Measurements from ENCODE around the gene RFX4. TPM values are rescaled to one million over a fixed set of nuclear protein-coding genes. Genes with fewer than 3 reads are reported as not detected.

RFX4 gene
- total and polyA plus RNA-seq, 12 donors: 0.01 to 0.11 (median 0.11) TPM; not detected in 9

DNA sequence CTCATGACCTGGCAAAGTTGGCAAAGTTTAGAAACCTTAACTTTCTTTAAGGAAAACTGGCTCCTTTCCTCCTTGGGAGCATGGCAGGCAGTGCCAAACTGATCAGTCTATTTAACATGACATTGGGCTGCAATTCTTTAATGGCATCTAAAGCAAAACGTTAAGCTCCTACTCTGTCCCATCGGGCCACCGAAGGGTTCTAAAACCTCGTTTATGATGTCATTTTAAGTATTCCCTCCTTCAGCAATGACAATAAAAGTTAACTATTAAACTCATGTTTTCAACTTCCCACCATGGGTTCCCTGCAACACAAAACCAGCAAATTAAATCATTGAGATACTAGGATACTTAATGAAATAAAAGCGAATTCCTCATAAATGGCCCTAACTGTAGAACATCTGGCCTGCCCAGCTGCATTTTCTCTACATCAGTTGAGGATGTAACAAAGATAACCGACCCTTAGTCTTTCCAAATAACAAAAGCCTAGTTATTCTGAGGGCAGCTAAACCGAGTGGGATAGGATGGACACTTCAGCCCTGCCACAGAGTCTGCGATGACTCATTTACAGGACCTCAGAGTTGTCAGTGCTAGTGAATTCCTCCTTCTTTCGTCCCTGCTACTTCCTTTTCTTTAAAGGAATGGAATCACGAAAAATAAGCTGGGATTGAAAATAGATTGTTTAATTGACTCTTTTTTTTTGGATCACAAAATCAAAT lies 157.2 kb downstream of the RFX4 start:
- H3K9me3 ChIP-seq: no peaks in the 10 kb centered on the region
- H3K4me3 ChIP-seq: no peak overlapping the region
- TF ChIP-seq, protein P1, sequence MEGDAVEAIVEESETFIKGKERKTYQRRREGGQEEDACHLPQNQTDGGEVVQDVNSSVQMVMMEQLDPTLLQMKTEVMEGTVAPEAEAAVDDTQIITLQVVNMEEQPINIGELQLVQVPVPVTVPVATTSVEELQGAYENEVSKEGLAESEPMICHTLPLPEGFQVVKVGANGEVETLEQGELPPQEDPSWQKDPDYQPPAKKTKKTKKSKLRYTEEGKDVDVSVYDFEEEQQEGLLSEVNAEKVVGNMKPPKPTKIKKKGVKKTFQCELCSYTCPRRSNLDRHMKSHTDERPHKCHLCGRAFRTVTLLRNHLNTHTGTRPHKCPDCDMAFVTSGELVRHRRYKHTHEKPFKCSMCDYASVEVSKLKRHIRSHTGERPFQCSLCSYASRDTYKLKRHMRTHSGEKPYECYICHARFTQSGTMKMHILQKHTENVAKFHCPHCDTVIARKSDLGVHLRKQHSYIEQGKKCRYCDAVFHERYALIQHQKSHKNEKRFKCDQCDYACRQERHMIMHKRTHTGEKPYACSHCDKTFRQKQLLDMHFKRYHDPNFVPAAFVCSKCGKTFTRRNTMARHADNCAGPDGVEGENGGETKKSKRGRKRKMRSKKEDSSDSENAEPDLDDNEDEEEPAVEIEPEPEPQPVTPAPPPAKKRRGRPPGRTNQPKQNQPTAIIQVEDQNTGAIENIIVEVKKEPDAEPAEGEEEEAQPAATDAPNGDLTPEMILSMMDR (IDR thresholded peaks at IDR 0.05): no peak
- peak overlapping the region in 5 of 10 donors; percentile 48 to 72 (median 52) for H3K27ac ChIP-seq
- ATAC-seq (peak in 6 of 8 donors; percentile 36 to 74 (median 52)), DNase-seq (no peak)
- intact Hi-C loops (cut with DNase I): no loop called here
- H3K4me1 ChIP-seq: peaks cover 0 to 17% (median 8%) of the 10 kb centered on the region in 9 donors
- WGBS, 2 donors: 46 to 59% methylated on average over 10 of the region's 10 CpGs
- no peaks in the 10 kb centered on the region for H3K36me3 ChIP-seq
- peaks cover 0 to 15% (median 0%) of the 10 kb centered on the region in 7 donors for H3K27me3 ChIP-seq

DNA sequence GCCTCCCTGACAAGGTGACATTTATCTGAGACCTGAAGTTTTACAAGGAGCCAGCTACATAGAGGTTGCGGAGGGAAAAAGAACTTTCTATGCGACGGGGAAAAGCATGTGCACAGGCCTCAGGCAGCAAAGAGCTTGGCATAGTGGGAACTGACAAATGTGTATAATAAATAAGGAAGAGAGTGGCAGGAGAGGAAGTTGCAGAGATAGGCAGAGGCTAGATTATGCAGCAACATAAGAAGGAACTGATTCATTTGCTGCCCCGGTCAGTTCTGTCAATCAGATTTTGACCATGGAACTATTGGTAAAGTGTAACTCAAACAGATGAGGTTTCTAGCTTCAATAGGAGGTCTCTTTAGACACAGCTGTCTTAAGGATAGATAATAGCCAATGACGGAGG lies 158.0 kb downstream of the RFX4 start:
- H3K27ac ChIP-seq: no peak overlapping the region
- TF ChIP-seq, protein P1 (IDR thresholded peaks at IDR 0.05): no peak
- ATAC-seq (peak in 1 of 8 donors; percentile 44), DNase-seq (no peak)
- H3K9me3 ChIP-seq: no peaks in the 10 kb centered on the region
- H3K4me1 ChIP-seq: peaks cover 0 to 17% (median 8%) of the 10 kb centered on the region in 9 donors
- WGBS, 2 donors: 68 to 71% methylated on average over 5 of the region's 5 CpGs
- intact Hi-C loops (cut with DNase I): no loop called here
- peaks cover 0 to 17% (median 0%) of the 10 kb centered on the region in 7 donors for H3K27me3 ChIP-seq
- no peak overlapping the region for H3K4me3 ChIP-seq
- H3K36me3 ChIP-seq: no peaks in the 10 kb centered on the region

DNA sequence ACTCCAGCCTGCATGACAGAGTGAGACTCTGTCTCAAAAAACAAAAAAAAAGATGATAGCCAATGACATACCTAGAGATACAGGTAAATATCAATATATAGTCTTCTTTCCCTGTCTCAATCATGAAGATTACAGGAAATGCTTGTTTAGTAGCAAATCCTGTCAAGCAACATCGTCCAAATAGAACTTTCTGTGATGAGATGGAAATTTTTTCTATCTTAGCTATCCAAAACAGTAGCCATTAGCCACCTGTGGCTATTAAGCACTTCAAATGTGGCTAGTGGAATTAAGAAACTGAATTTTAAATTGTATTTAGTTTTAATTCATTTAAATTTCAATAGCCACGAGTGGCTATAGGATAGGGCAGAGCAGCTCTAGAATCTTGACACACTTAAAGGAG lies 158.4 kb downstream of the RFX4 start:
- DNase-seq: no peak
- no peaks in the 10 kb centered on the region for H3K9me3 ChIP-seq
- H3K27me3 ChIP-seq: peaks cover 0 to 17% (median 0%) of the 10 kb centered on the region in 7 donors
- H3K4me3 ChIP-seq: no peak overlapping the region
- peaks cover 0 to 17% (median 8%) of the 10 kb centered on the region in 9 donors for H3K4me1 ChIP-seq
- TF ChIP-seq, protein P1 (IDR thresholded peaks at IDR 0.05): no peak
- intact Hi-C loops (cut with DNase I): no loop called here
- 81 to 85% methylated on average over 2 of the region's 2 CpGs for WGBS, 2 donors
- ATAC-seq: no peak
- H3K36me3 ChIP-seq: no peaks in the 10 kb centered on the region
- H3K27ac ChIP-seq: no peak overlapping the region

DNA sequence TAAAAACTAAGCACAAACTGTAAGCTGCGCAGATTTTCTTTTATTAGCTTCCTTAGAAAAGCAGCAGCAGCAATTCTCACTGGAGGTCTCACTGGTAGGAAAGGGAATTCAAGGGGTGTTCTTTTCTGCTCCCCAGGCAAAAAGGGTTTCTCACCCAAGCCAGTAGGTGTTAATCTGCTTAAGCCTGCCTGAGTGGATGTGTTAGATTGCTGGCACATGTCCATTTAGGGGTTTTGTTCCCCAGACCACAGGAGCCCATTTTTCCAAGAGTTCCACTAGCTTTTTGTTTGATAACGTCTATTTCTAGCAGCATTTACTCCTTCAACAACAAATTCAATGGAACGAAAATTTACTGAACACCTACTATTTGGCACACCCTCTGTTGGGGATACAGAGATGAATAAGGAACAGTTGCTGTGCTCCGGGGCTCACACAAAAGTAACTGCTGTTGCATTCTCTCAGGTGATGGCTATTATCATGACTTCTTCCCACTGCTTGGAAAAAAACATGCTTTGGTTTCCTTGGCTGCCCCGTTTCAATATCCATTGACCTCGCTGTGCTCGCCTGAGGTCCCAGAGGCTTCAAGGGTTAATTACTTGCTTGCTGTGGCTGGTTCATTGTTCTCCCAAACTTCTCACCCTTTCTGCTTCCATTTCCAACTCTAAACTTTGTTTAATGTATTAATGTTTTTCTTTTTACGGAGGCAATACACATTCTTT lies 160.6 kb downstream of the RFX4 start:
- intact Hi-C loops (cut with DNase I): no loop called here
- no peak for ATAC-seq
- Histone ChIP-seq H3K4me3 (no peak overlapping the region), H3K27ac (no peak overlapping the region), H3K9me3 (no peaks in the 10 kb centered on the region), H3K27me3 (peaks cover 0 to 17% (median 0%) of the 10 kb centered on the region in 7 donors), H3K4me1 (peaks cover 0 to 17% (median 8%) of the 10 kb centered on the region in 9 donors), H3K36me3 (no peaks in the 10 kb centered on the region)
- TF ChIP-seq, protein P1 (IDR thresholded peaks at IDR 0.05): no peak
- WGBS, 2 donors: 63 to 73% methylated on average over 8 of the region's 8 CpGs
- DNase-seq: no peak
